Measurements from ENCODE around the gene MRPL19. TPM values are rescaled to one million over a fixed set of nuclear protein-coding genes. Genes with fewer than 3 reads are reported as not detected.

The MRPL19 gene
- total RNA-seq, 1 experiment from 2014 or later, result 65.3 TPM

DNA sequence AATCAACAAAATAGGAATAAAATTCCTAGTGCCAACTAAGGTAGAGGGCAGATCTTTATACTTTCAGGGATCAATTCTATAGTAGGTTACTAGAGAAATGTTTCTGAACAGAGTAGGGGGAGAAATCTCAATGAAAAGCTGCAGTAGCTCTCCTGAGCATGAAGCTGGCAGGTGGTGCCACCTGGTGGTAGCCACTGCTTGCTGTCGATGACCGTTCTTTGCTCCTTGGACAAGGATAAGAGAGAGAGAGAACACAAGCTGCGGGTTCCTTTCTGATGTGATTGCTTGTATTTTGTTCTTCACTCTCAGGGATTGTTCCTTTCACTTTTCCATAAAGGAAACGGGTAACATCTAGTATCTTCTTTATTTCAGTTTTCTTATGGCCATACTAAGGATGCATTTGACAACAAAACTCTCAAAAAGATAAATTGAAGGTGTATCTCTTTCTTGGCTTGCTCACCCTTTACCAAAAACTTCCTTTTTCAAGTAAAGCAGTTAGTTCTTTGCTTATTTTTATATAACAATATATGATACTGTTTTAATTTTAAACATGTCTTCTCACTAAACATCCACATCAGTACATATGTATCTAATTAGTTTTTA lies 18.6 kb upstream of the MRPL19 start:
- H3K27ac ChIP-seq (ENCODE audit: low read depth, low read length), result no peak overlapping the region
- ATAC-seq (peak; percentile 97), DNase-seq (ENCODE audit: low read depth, low spot score) (peak; percentile 57)
- H3K4me3 ChIP-seq (replicated peaks in 1 of 2; ENCODE audit: low read depth in 1 of 2, low read length in 2 of 2), result no peak overlapping the region
- BruUV-seq (replicated peaks), result no TSS peak
- no peak overlapping the region for H2AFZ ChIP-seq (ENCODE audit: low read depth, low read length, poor library complexity, severe bottlenecking)
- H3K9ac ChIP-seq (ENCODE audit: low read length), result no peak overlapping the region
- no peaks in the 10 kb centered on the region for H3K4me1 ChIP-seq (ENCODE audit: control insufficient read depth in 1 of 2, insufficient read depth in 2 of 2, low read length in 2 of 2)
- CTCF ChIA-PET, result interaction anchor here (0.6 to 1.7 kb wide), 17 partner anchors 9 to 709 kb away, joined by 3 to 23 read pairs (median 4); partner anchors contain the start of genes GCFC2 and MRPL19
- RAD21 ChIA-PET (ENCODE audit: low non-redundant PET in 1 of 2, low total read pairs in 2 of 2, uncharacterized antibody in 2 of 2, unreplicated experiment in 2 of 2), result interaction anchor here (0.7 kb wide), 2 partner anchors 162 to 530 kb away, joined by 3 to 4 read pairs; no protein-coding TSS in a partner anchor
- POLR2A ChIA-PET, result no interaction called here
- intact Hi-C loops (cut with micrococcal nuclease), result loop anchor here (1.0 kb wide), 1 partner anchor 164 kb away; no protein-coding TSS in a partner anchor
- H3K27me3 ChIP-seq (ENCODE audit: insufficient read depth, low read length), result no peaks in the 10 kb centered on the region
- no peaks in the 10 kb centered on the region for H3K79me2 ChIP-seq (ENCODE audit: insufficient read depth, low read length)
- no peaks in the 10 kb centered on the region for H3K36me3 ChIP-seq (ENCODE audit: control insufficient read depth in 1 of 2, insufficient read depth in 2 of 2, low read length in 2 of 2)
- H3K9me2 ChIP-seq (ENCODE audit: insufficient read depth), result no peaks in the 10 kb centered on the region
- no peak overlapping the region for H3K4me2 ChIP-seq (ENCODE audit: low read length)
- no peaks in the 10 kb centered on the region for H4K20me1 ChIP-seq (ENCODE audit: insufficient read depth)
- no peaks in the 10 kb centered on the region for H3K9me3 ChIP-seq (ENCODE audit: control insufficient read depth in 1 of 2, insufficient read depth in 1 of 2, low read depth in 1 of 2, low read length in 2 of 2)
- TF ChIP-seq TCF7L2 (IDR thresholded peaks at IDR 0.05; ENCODE audit: borderline replicate concordance, extremely low read depth, insufficient read depth, insufficient read length), result no peak
- no peak for TF ChIP-seq ZNF274 (IDR thresholded peaks at IDR 0.05; ENCODE audit: low read depth, low read length)
- peak; percentile 41; the same call in 1 of the 2 replicates for TF ChIP-seq CBX3 (IDR thresholded peaks at IDR 0.05; ENCODE audit: low read depth)
- TF ChIP-seq, protein P1, sequence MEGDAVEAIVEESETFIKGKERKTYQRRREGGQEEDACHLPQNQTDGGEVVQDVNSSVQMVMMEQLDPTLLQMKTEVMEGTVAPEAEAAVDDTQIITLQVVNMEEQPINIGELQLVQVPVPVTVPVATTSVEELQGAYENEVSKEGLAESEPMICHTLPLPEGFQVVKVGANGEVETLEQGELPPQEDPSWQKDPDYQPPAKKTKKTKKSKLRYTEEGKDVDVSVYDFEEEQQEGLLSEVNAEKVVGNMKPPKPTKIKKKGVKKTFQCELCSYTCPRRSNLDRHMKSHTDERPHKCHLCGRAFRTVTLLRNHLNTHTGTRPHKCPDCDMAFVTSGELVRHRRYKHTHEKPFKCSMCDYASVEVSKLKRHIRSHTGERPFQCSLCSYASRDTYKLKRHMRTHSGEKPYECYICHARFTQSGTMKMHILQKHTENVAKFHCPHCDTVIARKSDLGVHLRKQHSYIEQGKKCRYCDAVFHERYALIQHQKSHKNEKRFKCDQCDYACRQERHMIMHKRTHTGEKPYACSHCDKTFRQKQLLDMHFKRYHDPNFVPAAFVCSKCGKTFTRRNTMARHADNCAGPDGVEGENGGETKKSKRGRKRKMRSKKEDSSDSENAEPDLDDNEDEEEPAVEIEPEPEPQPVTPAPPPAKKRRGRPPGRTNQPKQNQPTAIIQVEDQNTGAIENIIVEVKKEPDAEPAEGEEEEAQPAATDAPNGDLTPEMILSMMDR (IDR thresholded peaks at IDR 0.05 in 2 of 3, conservative IDR thresholded peaks at IDR 0.05 in 1 of 3; ENCODE audit: borderline replicate concordance in 1 of 3, insufficient read depth in 1 of 3, low read depth in 2 of 3, low read length in 2 of 3), result peak; percentile 60 to 97 (median 96); a peak in 5 of 6 replicates
- TF ChIP-seq EGR1 (IDR thresholded peaks at IDR 0.05; ENCODE audit: low read depth), result no peak
- peak; percentile 74 for TF ChIP-seq RAD21 (IDR thresholded peaks at IDR 0.05; ENCODE audit: low read depth)

Measured in HCT116 (cell line).